Testis (tissue), 2 donors: Measurements from ENCODE around the gene TAF8.

Experiments
- CTCF ChIP-seq, 3 experiments: fragments of 450-650 bp in 2 of 3; fragments of 200-600 bp in 1 of 3; sonication (generic) in 1 of 3; IDR thresholded peaks; one replicate each; pipeline ENCODE4 v1.5.1; 2016 to 2019; ENCODE audit warnings: antibody characterized with exemption in 3 of 3, mild to moderate bottlenecking in 2 of 3, moderate library complexity in 1 of 3
- POLR2A ChIP-seq: fragments of 450-650 bp; IDR thresholded peaks from one replicate; pipeline ENCODE4 v1.6.1; 2017; ENCODE audit warnings: antibody characterized with exemption, mild to moderate bottlenecking, moderate library complexity

DNA sequence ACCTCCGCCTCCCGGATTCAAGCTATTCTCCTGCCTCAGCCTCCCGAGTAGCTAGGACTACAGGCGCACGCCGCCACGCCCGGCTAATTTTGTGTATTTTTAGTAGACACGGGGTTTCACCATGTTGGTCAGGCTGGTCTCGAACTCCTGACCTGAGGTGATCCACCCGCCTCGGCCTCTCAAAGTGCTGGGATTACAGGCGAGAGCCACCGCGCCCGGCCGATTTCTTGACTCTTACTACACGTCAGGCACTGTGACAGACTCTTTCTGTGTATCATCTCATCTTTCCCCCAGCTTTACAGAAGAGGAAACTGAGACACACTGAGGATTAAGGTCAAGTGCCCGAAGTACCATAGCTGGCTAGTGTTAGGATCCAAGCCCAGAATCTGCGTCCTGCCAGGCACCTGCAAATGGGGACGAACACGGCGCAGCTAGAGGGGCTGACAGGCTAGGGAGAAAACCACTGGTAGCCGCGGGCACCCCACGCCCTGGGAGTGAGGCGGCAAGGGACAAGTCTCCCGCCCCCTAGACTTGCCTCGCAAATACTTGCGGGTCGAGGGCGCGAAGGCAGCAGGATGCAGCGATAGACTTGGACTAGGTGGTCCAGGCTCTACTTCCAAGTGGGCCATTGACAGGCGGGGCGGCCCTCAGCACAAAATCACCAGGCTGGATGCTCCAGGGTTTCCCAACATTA, 1.1 kb upstream of the TAF8 start:
- no peak for TF ChIP-seq POLR2A
- no peak for TF ChIP-seq CTCF (IDR thresholded peaks at IDR 0.05)
